ENCODE results near the gene ERC1.
A peak's percentile ranks its signal among the peaks of the same experiment; 100 is the strongest.
"Not testable (repeated sequence)": the region's sequence is repeated elsewhere in the genome, so short reads cannot be mapped to it uniquely, and the experiment has no call there.

The ERC1 gene

DNA sequence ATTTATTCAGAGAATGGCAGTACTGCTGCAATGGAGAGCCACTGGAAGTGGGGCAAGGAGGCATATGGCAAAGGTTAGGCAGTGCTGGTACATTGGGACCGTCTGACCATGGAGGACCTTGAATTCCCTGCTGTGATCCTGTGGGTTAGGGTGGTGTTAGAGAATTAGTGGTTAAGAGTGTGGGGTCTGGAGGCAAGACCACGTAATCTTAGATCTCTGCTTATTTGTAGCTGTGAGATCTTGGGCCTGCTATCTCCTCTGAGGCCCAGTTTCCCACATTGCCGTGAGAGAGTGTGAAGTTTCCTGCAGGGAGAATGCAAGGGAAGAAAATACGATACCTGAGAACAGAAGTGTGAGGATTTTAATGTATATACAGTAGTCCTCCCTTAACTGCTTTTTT is 147.7 kb downstream of the ERC1 start:
- no peak for DNase-seq

DNA sequence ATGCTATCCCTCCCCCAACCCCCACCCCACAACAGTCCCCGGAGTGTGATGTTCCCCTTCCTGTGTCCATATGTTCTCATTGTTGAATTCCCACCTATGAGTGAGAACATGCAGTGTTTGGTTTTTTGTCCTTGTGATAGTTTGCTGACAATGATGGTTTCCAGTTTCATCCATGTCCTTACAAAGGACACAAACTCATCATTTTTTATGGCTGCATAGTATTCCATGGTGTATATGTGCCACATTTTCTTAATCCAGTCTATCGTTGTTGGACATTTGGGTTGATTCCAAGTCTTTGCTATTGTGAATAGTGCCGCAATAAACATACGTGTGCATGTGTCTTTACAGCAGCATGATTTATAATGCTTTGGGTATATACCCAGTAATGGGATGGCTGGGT is 155.7 kb downstream of the ERC1 start:
- DNase-seq = not testable (repeated sequence)

DNA sequence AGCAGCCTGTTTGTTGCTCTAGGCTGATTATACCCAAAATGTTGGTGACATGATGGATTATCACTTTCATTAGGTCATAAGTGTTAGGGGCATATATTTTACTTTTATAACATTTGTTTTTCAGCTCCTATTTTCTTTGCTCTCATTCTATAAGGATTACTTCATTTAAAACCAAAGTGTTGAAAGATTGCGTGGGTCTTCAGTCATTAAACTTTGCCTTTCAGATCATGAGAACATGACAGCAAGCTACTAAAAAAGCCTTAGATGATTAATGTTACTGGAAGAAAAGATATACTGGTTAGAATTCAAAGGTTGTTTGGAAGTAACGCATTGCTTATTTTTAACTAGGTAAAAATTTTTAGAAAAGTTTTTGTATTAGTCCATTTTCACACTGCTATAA is 156.8 kb downstream of the ERC1 start:
- DNase-seq = no peak

DNA sequence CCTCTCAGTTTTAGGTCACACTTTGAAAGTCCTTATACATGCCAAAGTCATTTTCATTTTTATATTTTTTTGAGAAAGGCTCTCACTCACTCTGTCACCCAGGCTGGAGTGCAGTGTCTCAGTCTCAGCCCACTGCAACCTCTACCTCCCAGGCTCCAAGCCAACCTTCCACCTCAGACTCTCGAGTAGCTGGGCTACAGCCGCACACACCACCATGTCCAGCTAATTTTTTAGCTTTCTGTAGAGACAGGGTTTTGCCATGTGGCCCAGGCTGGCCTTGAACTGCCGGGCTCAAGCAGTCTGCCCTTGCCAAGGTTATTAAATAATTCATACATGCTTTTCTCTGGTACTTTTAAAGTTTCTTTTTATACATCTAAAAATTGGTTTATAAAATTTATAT is 166.0 kb downstream of the ERC1 start:
- DNase-seq = no peak

DNA sequence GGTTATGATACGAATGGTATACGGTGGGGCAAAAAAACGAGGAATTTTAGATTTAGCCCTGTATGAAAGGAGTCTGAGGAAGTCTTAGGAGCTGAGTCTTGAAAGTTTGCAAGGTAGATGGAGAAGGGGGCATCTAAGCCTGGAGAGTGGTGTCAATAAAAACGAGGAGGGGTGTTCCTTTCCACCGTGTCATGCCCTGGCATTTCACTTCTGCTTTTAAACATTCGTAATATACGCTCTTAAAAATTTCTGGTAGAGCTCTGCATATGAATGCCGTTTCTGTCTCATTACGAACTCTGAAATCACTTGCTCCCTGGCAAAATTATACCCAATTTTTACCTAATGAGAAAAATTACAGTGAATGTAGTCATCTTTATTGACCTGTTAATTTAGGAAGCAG is 170.2 kb downstream of the ERC1 start:
- no peak for DNase-seq

DNA sequence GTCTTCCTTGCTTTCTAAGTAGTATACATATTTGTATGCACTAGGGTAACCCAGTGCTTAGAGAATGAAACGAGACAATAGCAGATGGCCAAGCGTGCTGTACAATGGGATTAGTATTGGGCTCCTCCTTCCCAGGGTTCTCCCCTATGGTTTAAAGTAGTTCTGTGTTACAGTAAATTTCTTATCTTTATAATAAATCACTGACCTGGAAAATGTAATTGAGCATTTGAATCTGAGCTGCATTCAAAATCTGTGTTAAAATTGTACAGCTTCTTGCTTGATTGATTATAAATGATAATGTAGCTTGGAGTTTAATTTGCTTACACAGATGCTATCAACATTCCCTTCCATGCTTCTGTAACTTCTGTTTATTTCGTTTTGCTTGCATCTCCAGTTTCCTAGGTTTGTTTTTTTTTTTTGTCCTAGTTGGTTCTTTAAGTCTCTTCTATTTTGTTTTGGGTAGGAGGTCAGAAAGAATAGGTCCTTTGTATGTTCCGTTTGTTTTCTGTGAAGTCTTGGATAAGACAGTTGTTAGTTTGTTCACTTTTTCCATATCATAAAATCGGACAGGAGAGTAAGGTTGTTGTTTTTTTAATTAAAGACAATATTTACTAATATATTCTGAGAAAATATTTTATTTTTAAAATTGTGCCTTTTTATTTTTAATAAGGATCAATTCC is 171.2 kb downstream of the ERC1 start:
- no peak for DNase-seq

DNA sequence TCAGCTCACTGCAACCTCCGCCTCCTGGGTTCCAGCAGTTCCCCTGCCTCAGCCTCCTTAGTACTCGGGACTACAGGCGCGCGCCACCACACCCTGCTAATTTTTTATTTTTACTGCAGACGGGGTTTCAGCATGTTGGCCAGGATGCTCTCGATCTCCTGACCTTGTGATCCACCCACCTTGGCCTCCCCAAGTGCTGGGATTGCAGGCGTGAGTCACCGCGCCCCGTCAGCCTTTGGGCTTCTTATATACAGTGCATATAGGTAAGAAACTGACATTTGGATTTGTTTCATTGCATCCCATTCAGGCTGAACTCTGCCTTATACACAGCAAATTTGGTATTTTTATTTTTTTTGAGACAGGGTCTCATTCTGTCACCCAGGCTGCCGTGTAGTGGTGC is 176.8 kb downstream of the ERC1 start:
- no peak for DNase-seq

DNA sequence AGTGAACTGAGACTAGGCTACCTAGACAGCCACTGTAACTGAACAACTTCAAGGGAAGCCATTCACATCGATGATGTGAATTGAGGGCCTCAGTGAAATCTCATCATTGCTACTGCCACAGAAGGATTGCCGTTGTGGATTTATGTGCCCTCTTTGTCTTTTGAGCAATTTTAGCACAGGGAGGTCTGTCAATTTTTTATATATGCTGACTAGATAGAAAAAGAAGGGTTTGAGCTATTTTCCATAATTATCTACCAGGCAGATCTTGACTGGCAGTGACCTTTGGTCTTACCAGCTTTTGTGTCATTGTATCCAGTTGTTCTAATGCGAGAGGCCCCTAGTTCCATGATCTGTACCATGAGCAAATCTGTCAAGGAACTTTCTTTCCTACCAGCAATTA is 179.4 kb downstream of the ERC1 start:
- DNase-seq = no peak

DNA sequence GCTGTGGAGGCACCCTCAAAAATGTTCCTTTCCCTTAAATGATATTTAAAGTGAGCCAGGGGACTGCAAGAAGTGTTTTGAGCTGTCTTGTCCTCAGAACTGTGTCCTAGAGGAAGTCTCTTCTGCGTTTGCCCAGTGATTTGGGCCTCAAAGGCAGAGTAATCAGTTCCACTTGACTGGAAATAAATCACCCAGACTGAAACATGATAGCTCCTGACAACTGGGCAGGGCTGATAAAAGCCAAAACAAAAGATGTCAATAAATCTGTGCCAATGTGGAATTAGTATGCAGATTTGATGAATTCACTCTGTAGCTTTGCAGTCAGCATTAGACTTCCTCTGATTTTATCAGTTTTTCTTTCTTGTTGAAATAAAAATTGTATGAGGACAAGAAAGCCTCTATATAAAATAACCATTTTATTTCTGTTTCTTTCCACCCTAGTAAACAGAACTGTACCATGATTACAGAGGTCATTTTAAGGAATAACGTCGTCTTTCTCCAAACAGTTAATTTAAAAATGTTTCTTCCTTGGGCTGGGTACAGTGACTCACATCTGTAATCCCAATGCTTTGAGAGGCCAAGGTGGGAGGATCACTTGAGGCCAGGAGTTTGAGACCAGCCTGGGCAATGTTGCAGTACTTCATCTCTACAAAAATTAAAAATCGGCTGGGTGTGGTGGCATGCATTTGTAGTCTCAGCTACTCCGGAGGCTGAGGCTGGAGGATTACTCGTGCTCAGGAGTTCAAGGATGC is 180.8 kb downstream of the ERC1 start:
- DNase-seq = no peak

DNA sequence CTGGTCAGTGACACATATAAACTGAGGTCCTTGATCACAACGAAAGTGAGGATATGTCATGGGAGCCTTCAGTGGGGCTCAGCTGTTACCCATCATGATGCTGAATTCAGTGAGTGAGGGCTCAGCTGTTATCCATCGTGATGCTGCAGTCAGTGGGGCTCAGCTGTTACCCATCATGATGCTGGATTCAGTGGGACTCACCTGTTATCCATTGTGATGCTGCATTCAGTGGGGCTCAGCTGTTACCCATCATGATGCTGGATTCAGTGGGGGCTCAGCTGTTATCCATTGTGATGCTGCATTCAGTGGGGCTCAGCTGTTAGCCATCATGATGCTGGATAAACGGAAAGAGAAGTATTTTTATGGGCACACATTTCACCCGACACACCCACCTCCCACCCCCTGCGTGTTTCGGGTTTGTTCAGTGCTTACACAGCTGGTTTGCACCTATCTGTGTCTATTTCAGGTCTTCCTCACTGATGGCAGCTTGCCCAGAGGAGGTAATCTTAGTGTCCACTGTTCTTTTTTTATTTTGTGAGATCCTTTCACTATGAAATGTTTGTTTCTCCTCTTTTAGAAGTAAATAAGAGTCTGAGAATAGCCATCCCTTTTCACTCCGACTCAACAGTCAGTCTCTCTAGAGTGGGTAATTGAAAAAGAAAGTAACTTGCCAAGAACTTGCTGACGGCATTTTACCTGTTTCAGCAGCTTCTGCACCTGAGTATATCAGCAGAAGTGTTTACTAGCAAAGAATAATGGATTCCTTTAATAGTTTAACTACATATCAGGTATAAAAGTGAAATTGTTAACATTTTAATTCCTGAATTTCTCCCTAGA is 183.0 kb downstream of the ERC1 start:
- no peak for DNase-seq

DNA sequence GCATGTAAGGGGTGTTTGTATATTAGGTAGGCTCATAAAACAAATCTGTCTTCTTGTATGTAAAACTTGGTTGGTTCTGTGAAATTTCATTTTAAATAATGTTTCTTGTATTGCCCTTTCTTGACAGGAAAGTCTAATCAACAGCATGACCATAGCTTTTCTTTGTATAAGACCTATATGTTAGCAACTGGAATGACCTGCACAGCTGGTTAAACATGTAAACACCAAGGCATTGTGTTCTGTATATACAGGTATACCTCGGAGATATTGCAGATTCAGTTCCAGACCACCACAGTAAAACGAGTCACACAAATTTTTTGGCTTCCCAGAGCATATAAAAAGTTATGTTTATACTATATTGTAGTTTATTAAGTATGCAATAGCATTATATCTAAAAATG is 183.6 kb downstream of the ERC1 start:
- DNase-seq = no peak

DNA sequence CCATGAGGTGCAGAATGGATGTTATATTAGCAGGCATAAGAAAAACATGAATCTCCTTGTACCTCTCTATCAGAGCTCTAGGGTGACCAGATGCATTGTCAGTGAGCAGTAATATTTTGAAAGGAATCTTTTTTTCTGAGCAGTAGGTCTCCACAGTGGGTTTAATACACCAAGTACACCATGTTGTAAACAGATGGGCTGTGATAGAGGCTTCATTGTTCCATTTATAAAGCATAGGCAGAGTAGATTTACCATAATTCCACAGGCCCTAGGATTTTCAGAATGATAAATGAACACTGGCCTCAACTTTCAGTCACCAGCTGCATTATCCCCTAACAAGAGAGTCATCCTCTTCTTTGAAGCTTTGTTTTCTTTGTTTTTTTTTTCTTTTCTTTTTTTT is 185.2 kb downstream of the ERC1 start:
- DNase-seq = no peak

DNA sequence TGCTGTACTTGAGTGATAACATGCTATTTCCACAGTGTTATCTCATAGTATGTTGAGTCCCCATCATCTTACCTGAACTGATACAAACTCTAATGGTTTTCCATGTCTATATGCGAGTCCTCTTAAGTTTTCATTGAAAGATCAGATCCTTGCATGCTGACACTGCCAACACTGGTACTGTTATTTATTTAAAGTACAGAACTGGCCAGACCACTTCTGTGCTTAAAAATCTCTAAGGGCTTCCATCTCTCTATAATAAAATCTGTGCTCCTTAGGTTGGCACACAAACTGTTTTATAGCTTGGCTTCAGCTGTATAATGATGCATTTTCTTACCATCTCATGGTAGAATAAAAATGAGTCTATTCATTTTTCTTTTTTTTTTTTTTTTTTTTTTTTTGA is 188.1 kb downstream of the ERC1 start:
- DNase-seq = no peak

DNA sequence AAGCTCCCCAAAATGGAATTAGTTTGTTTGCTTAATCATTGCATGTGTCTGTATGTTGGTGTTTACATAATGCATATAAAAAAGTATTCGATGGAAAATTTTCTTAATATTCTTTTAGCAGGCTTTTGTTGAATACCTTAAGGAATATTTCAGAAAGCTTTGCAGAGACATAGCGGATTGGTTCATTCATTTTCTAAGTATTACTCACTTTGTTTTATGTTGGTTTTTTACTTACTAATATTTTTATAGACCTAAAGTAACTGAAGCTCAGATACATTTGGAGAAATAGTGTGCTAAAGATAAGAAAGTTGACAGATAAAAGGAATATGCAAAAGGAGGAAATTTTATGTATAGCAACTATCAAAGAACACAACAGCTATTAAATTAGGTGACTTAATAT is 191.0 kb downstream of the ERC1 start:
- DNase-seq = no peak

DNA sequence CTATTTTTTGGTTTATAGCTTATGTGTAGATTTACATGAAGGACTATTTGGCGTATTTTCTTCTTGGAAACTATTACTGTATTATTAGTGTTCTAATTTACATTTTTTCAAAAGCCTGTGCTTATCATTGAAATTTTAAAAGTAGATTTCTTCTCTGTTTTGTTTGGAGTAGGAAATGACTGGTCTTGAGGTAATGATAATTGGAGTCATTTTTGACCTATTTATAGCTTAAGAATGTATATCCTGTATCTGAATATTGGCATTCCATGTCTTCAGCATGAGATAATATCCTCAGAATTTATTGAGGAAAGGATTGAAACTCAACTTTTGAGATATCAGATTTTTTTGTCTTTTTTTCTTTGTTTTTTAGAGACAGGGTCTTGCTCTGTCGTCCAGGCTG is 193.4 kb downstream of the ERC1 start:
- peak; percentile 66 for DNase-seq

DNA sequence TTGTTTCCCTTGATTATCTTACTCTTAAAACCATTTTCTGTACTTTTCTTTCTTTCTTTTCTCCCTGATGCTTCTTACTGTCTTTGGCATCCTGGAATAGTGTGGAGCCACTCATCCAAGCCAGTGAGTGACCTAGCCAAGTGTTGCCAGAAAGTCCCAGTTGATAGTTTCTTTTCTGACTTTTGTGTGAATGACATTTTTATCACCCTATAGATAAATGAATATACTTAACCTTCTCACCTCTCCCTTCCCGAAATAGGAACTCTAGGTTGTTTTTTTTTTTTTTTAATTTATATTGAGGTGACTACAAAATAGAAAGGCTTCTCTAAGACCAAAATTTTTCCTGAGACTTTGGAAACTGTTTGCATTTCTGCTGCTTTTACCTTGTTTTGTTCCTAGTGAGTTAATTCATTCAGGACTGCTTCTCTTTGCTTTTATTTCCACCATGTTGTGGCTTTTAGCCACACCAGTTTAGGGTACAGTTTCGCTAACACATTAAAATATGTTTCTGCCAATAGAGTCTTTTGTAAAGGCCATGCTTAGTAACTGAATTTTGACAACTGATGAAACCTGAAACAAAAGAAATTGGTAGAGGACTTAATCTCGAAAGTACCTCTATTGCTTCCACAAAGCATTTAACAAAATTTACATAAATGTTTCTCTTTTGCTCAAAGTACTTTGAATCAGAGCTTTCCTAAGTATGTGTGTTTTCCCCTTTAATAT is 194.6 kb downstream of the ERC1 start:
- no peak for DNase-seq

DNA sequence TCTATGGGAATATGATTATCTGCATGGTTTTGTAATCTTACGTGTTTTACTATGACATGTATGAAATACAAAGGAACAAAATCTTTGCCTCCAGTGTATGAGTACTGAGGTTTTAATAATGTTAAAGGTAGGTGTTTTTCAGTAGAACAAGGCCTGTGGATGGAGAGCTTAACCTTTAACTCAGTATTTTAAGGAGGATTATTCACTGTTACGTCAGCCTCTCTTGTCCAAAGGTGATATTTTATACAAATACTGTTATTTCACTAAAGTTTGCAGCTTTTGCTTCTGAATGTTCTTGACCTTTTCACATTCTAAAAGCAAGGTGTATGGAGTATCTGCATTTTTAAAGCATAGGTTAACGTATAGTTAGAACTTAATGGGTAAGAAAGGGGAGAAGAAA is 195.3 kb downstream of the ERC1 start:
- no peak for DNase-seq

DNA sequence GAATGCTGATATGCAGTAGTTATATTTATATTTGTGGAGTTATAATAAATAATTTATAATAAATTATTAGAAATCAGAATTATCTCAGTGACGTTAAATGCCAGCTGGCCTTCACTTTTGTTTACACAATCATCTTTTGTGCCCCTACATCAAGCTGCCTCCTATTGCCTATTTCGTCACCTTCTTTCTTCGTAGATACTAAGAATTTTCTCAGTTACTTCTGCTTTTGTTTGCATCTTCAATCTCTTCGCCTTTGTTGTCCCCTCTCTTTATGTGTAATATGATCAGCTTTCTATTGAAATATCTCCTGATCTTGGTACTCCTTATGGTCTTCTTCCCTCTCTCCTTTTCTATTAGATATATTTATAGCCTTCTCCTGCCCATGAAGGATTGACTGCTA is 197.0 kb downstream of the ERC1 start:
- DNase-seq = no peak

DNA sequence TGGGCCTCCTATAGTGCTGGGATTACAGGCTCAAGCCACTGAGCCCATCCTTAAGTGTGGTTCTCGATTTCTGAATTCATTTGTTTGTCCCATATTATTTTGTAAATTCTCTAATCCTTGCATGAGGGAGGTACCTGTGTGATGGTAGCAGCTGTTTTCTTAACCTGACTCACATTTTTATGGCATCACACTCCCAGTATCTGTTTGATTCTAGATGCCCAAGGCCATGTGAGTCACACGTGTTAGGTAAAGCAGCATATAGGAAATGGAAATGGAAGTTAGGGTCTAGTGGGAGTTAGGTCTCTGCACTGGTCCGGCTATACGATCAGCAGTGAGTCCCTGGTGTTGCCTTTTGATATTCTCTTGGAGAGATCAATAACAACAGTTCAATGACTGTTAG is 198.1 kb downstream of the ERC1 start:
- DNase-seq = no peak

DNA sequence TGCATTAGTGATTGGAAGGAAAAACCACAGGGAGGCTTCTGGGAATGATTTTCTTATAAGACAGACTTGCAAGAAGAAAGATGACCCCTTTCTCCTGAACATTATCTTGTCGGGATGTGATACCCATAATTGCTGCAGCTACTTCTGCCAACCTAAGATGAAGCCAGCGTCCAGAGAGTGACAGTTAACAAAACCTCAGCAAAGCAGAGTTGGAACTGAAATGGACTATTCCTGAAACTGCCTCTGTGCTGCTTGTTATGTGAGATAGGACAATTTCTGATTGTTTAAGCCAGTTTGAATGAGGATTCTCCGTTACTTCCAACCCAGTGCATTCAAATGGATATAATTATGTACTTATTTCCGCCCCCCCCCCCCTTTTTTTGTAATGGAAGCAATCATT is 204.5 kb downstream of the ERC1 start:
- no peak for DNase-seq

DNA sequence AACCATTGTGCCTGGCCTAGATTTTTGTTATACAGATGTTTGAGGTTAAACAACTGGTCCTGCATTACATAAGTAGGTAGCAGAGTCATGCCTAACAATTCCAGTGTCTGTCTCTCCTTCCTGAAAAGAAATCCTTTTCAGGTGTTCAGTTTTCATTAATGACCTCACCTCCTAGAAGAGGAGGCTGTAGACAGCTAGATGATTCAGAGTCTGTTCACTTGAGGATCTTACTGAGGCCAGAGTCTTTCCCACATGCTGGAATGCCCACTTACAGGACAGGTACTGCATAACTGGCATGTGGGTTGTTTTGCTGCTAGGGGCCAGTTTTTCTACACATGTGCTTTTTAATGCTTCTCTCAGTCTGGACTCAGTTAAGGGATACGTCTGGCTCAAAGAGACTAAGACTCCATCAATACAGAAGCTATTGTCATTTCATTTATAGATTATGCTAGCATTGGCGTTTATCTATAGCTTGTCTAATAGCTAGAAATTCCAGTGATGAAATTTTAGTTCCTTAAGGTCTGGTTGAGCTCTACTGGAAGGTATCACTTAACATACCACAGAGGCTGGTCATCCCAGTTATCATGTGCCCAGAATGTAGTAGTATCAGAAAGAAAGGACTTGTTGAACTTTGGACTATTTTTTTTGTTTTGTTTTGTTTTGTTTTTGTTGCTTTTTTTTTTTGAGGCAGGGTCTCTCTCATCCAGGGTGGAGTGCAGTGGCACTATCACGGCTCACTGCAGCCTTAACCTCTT is 206.4 kb downstream of the ERC1 start:
- DNase-seq = peak; percentile 60

DNA sequence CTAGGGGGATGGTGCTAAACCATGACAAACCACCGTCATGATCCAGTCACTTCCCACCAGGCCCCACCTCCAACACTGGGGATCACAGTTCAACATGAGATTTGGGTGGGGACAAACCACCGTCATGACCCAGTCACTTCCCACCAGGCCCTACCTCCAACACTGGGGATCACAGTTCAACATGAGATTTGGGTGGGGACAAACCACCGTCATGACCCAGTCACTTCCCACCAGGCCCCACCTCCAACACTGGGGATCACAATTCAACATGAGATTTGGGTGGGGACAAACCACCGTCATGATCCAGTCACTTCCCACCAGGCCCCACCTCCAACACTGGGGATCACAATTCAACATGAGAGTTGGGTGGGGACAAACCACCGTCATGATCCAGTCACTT is 207.8 kb downstream of the ERC1 start:
- not testable (repeated sequence) for DNase-seq

DNA sequence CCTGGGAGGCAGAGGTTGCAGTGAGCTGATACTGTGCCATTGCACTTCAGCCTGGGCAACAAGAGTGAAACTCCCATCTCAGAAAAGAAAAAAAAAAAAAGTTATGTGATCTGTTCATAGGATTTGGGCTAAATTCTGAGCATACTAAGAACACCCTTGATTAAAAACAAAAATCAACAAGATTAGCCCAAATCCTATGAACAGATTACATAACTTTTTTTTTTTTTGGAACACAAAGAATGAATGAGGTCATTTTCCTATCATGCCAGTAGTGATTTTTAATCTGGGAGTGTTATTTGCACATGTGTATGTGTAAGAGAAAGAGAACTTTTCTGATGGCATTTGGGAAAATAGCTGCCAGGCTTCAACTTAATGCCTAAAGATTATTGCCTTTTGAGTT is 208.7 kb downstream of the ERC1 start:
- no peak for DNase-seq

All from fibroblast of upper back skin (primary cell).